Trophoblast cell (in vitro differentiated cells and primary cell): ENCODE measurements around the gene PLA2G2C.

Experiments
- DNase-seq, 2 donors: peaks; one replicate each; pipeline ENCODE4 v3.0.0-alpha.2; 2016
- H2AFZ ChIP-seq: 2 replicates; pipeline ENCODE4 v1.6.1; 2013; ENCODE audit warnings: low read length, moderate library complexity, mild to moderate bottlenecking; ENCODE audit not compliant: insufficient read depth, poor library complexity
- H2AK5ac ChIP-seq: 2 replicates; pipeline ENCODE4 v1.6.1; 2013; ENCODE audit warnings: mild to moderate bottlenecking, low read length
- H2BK120ac ChIP-seq: 2 replicates; pipeline ENCODE4 v1.6.1; 2013; ENCODE audit warnings: low read length, mild to moderate bottlenecking, moderate library complexity; ENCODE audit not compliant: insufficient read depth, poor library complexity
- H2BK12ac ChIP-seq: 2 replicates; pipeline ENCODE4 v1.6.1; 2013; ENCODE audit warnings: mild to moderate bottlenecking, low read length, moderate library complexity
- H2BK5ac ChIP-seq: 2 replicates; pipeline ENCODE4 v1.6.1; 2013; ENCODE audit warnings: low read length, low read depth, moderate library complexity, mild to moderate bottlenecking; ENCODE audit not compliant: poor library complexity
- H3K14ac ChIP-seq: 2 replicates; pipeline ENCODE4 v1.6.1; 2013; ENCODE audit warnings: mild to moderate bottlenecking, low read length
- H3K18ac ChIP-seq: 2 replicates; pipeline ENCODE4 v1.6.1; 2013; ENCODE audit warnings: mild to moderate bottlenecking, low read length
- H3K23ac ChIP-seq: 2 replicates; pipeline ENCODE4 v1.6.1; 2013; ENCODE audit warnings: low read length
- H3K27ac ChIP-seq: 2 replicates; pipeline ENCODE4 v1.5.1; 2013; ENCODE audit warnings: low read depth, mild to moderate bottlenecking, inconsistent platforms, low read length, moderate library complexity
- H3K27me3 ChIP-seq: 2 replicates; pipeline ENCODE4 v1.6.1; 2013; ENCODE audit warnings: inconsistent platforms, mild to moderate bottlenecking, low read length, moderate library complexity; ENCODE audit not compliant: insufficient read depth
- H3K36me3 ChIP-seq, 2 experiments: 1 replicate in 1 of 2; 2 replicates in 1 of 2; pipeline ENCODE4 v1.6.1; 2013; ENCODE audit warnings: low read length in 2 of 2, mild to moderate bottlenecking in 2 of 2, moderate library complexity in 1 of 2; ENCODE audit not compliant: insufficient read depth in 2 of 2, control insufficient read depth in 1 of 2
- H3K4ac ChIP-seq: 2 replicates; pipeline ENCODE4 v1.6.1; 2013; ENCODE audit warnings: low read depth, mild to moderate bottlenecking, low read length, moderate library complexity
- H3K4me1 ChIP-seq, 2 experiments: 1 replicate in 1 of 2; 2 replicates in 1 of 2; pipeline ENCODE4 v1.6.1; 2013; ENCODE audit warnings: low read length in 2 of 2, mild to moderate bottlenecking in 2 of 2, moderate library complexity in 1 of 2; ENCODE audit not compliant: insufficient read depth in 2 of 2, control insufficient read depth in 1 of 2
- H3K4me2 ChIP-seq: 2 replicates; pipeline ENCODE4 v1.6.1; 2013; ENCODE audit warnings: inconsistent platforms, mild to moderate bottlenecking, low read length, moderate library complexity
- H3K4me3 ChIP-seq: 2 replicates; pipeline ENCODE4 v1.5.1; 2013; ENCODE audit warnings: mild to moderate bottlenecking, low read depth, low read length, inconsistent platforms
- H3K79me1 ChIP-seq: one replicate; pipeline ENCODE4 v1.6.1; 2013; ENCODE audit warnings: low read length
- H3K79me2 ChIP-seq: 2 replicates; pipeline ENCODE4 v1.6.1; 2013; ENCODE audit warnings: low read length, mild to moderate bottlenecking; ENCODE audit not compliant: control insufficient read depth, insufficient read depth, poor library complexity
- H3K9ac ChIP-seq: 2 replicates; pipeline ENCODE4 v1.6.1; 2013; ENCODE audit warnings: mild to moderate bottlenecking, low read length
- H3K9me3 ChIP-seq: 2 replicates; pipeline ENCODE4 v1.6.1; 2013; ENCODE audit warnings: low read depth, mild to moderate bottlenecking, control low read depth, inconsistent platforms, low read length; ENCODE audit not compliant: insufficient read depth
- H4K12ac ChIP-seq: 2 replicates; pipeline ENCODE4 v1.6.1; 2013; ENCODE audit warnings: low read depth, mild to moderate bottlenecking, low read length, moderate library complexity
- H4K8ac ChIP-seq: 2 replicates; pipeline ENCODE4 v1.6.1; 2013; ENCODE audit warnings: low read depth, mild to moderate bottlenecking, low read length, moderate library complexity
- H4K91ac ChIP-seq: one replicate; pipeline ENCODE4 v1.6.1; 2013; ENCODE audit warnings: low read depth, mild to moderate bottlenecking, low read length, moderate library complexity
- WGBS: extraction: QIAGEN DNeasy Blood & Tissue Kit; methylation state at CpG from one replicate; pipeline ENCODE4 v1.1.7; 2013; ENCODE audit warnings: missing lambda C conversion rate; ENCODE audit not compliant: insufficient read length, insufficient coverage; ENCODE audit errors: extremely low coverage; 5-methylcytosine and 5-hydroxymethylcytosine counted together

PLA2G2C gene

DNA sequence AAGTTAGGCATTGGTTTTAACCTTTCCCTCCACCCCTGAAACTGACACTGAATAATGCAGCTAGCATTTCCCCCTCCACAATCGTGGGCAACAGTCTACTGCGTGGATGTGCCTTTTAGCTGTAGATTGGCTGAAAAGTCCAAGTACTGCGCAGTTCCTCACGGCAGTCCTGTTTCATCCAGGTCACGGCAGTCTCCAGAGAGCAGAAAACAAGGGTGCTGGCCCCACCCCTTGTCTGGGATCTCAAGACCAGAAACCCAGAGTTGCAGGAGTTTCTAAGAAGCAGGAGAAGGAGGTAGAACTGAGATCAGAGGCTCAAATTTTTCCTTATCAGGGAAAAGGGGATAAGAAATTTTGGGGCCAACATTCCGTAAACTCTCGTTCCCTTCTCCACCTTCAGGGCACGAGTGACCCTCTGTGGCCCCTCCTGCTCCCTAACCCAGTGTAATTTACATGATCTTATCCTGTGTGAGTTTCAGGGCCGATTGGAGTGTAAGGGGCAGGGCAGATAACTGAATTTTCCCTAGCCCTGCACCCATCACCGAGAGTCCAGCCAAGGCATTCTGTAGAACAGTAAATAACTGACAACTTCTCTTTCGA, 25.9 kb upstream of the PLA2G2C start:
- H3K79me1 ChIP-seq = peaks cover 14% of the 10 kb centered on the region
- peak overlapping the region; percentile 78 for H2BK120ac ChIP-seq
- H3K4me3 ChIP-seq = no peak overlapping the region
- H3K27me3 ChIP-seq = no peaks in the 10 kb centered on the region
- H3K9me3 ChIP-seq = no peaks in the 10 kb centered on the region
- peak overlapping the region; percentile 65 for H2BK12ac ChIP-seq
- no peaks in the 10 kb centered on the region for H3K36me3 ChIP-seq
- H3K27ac ChIP-seq = peak overlapping the region; percentile 66
- H3K79me2 ChIP-seq = no peaks in the 10 kb centered on the region
- WGBS = no CpG with 5 or more reads among the region's 11 CpGs
- no peak overlapping the region for H3K23ac ChIP-seq
- no peak overlapping the region for H3K4me2 ChIP-seq
- H4K91ac ChIP-seq = peak overlapping the region; percentile 82
- H4K8ac ChIP-seq = peak overlapping the region; percentile 69
- peak overlapping the region; percentile 29 for H3K18ac ChIP-seq
- H2AFZ ChIP-seq = no peak overlapping the region
- H3K14ac ChIP-seq = peak overlapping the region; percentile 57
- no peak overlapping the region for H2AK5ac ChIP-seq
- no peak overlapping the region for H3K9ac ChIP-seq
- no peak for DNase-seq
- H3K4ac ChIP-seq = peak overlapping the region; percentile 27
- H2BK5ac ChIP-seq = peak overlapping the region; percentile 74
- H3K4me1 ChIP-seq = peaks cover 15 to 20% of the 10 kb centered on the region in 2 experiments
- no peak overlapping the region for H4K12ac ChIP-seq

GRCh38 chr1:20211511-20211931, 25.2 kb upstream of the PLA2G2C start:
- H4K12ac ChIP-seq = no peak overlapping the region
- no peak overlapping the region for H2AFZ ChIP-seq
- no peak overlapping the region for H2BK5ac ChIP-seq
- no peak overlapping the region for H2AK5ac ChIP-seq
- H4K91ac ChIP-seq = peak overlapping the region; percentile 82
- H3K18ac ChIP-seq = no peak overlapping the region
- no peaks in the 10 kb centered on the region for H3K27me3 ChIP-seq
- H3K4me2 ChIP-seq = no peak overlapping the region
- H3K9me3 ChIP-seq = no peaks in the 10 kb centered on the region
- no peaks in the 10 kb centered on the region for H3K36me3 ChIP-seq
- no peak overlapping the region for H2BK12ac ChIP-seq
- no peak overlapping the region for H3K4me3 ChIP-seq
- H4K8ac ChIP-seq = no peak overlapping the region
- peak overlapping the region; percentile 78 for H2BK120ac ChIP-seq
- no peak overlapping the region for H3K9ac ChIP-seq
- H3K79me2 ChIP-seq = no peaks in the 10 kb centered on the region
- H3K27ac ChIP-seq = peak overlapping the region; percentile 66
- peaks cover 15 to 20% of the 10 kb centered on the region in 2 experiments for H3K4me1 ChIP-seq
- no peak overlapping the region for H3K4ac ChIP-seq
- H3K23ac ChIP-seq = no peak overlapping the region
- no peak overlapping the region for H3K14ac ChIP-seq
- peak; percentile 75 to 85 for DNase-seq
- peaks cover 14% of the 10 kb centered on the region for H3K79me1 ChIP-seq
- WGBS = no CpG with 5 or more reads among the region's 4 CpGs

GRCh38 chr1:20210736-20211460, 24.6 kb upstream of the PLA2G2C start:
- Histone ChIP-seq H4K91ac (peak overlapping the region; percentile 90), H3K23ac (no peak overlapping the region), H2BK5ac (peak overlapping the region; percentile 45), H3K18ac (no peak overlapping the region), H3K9ac (no peak overlapping the region), H4K8ac (peak overlapping the region; percentile 15), H3K9me3 (no peaks in the 10 kb centered on the region), H3K36me3 (no peaks in the 10 kb centered on the region), H4K12ac (no peak overlapping the region), H3K79me2 (no peaks in the 10 kb centered on the region), H3K4me3 (no peak overlapping the region), H3K27ac (no peak overlapping the region), H2BK120ac (peak overlapping the region; percentile 84), H2AK5ac (peak overlapping the region; percentile 39), H3K4ac (no peak overlapping the region), H2BK12ac (no peak overlapping the region), H3K4me1 (peaks cover 15 to 20% of the 10 kb centered on the region in 2 experiments), H3K79me1 (peaks cover 14% of the 10 kb centered on the region), H2AFZ (no peak overlapping the region), H3K14ac (no peak overlapping the region), H3K4me2 (no peak overlapping the region), H3K27me3 (no peaks in the 10 kb centered on the region)
- WGBS = no CpG with 5 or more reads among the region's 10 CpGs
- DNase-seq = peak in 1 of 2 donors; percentile 25

DNA sequence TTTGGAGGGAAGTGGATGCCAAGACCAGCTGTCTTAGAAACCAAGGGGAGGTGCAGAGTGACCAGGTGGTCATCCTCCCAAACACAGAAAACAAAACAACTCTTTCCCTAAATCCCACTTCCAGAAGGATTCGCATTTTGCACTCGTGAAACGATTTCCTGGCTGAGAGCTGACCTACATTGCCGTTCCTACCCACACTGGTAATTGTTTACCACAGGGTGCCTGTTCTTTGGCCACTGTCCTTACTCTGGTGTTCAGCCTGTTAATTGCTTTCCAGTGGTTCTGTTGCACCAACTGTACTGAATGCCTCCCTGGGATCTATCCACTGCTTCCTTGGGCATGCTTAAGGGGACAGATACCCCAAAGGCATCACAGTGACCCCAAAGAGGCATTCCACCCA, 23.2 kb upstream of the PLA2G2C start:
- Histone ChIP-seq H3K79me1 (peaks cover 14% of the 10 kb centered on the region), H3K4me1 (peaks cover 15 to 20% of the 10 kb centered on the region in 2 experiments), H3K27ac (no peak overlapping the region), H2AK5ac (no peak overlapping the region), H3K4ac (no peak overlapping the region), H3K18ac (no peak overlapping the region), H3K36me3 (no peaks in the 10 kb centered on the region), H4K12ac (no peak overlapping the region), H2BK12ac (peak overlapping the region; percentile 11), H3K4me2 (no peak overlapping the region), H3K14ac (no peak overlapping the region), H3K23ac (no peak overlapping the region), H2AFZ (no peak overlapping the region), H3K4me3 (no peak overlapping the region), H3K79me2 (no peaks in the 10 kb centered on the region), H2BK120ac (peak overlapping the region; percentile 12), H3K9me3 (no peaks in the 10 kb centered on the region), H4K8ac (no peak overlapping the region), H3K9ac (no peak overlapping the region), H2BK5ac (no peak overlapping the region), H4K91ac (peak overlapping the region; percentile 42), H3K27me3 (no peaks in the 10 kb centered on the region)
- DNase-seq = no peak
- WGBS = no CpG with 5 or more reads among the region's 4 CpGs
